ENCODE data around the gene CASK. TPM values are rescaled to one million over a fixed set of nuclear protein-coding genes. Genes with fewer than 3 reads are reported as not detected.
"Not testable (repeated sequence)": the region's sequence is repeated elsewhere in the genome, so short reads cannot be mapped to it uniquely, and the experiment has no call there.

CASK gene
- polyA plus RNA-seq, 3 donors = 53.2 to 56.8 (median 55.7) TPM

- DNase-seq (ENCODE audit: low read depth in 3 of 3, low spot score in 2 of 3) = no peak
Measured at GRCh38 chrX:41655631-41656030, 267.7 kb downstream of the CASK start.

- no peak for DNase-seq (ENCODE audit: low read depth in 3 of 3, low spot score in 2 of 3)
Measured at GRCh38 chrX:41655101-41655500, 268.3 kb downstream of the CASK start.

- DNase-seq (ENCODE audit: low read depth in 3 of 3, low spot score in 2 of 3) = no peak
Measured at GRCh38 chrX:41653125-41653524, 270.2 kb downstream of the CASK start.

- DNase-seq (ENCODE audit: low read depth in 3 of 3, low spot score in 2 of 3) = not testable (repeated sequence)
Measured at GRCh38 chrX:41646201-41646600, 277.2 kb downstream of the CASK start.

DNA sequence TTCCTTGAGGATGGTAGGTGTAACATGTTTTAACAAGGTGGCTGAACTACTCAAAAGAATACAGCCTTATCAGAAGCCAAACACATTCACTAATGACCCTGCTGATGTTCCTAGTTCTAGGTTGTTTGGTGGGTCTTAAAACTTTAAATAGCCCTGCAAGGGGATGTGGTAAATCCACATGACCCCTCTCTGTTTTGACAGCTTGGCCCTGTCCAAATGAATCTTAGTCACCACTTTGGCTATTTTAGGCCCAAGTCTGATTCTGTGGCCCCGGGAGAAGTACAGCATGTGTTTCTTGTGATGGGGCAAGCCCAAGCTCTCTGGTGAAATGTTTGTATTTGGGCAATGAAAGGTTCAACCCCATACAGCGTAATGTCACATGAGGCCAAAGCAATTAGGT is 289.1 kb downstream of the CASK start:
- no peak for DNase-seq (ENCODE audit: low read depth in 3 of 3, low spot score in 2 of 3)

DNA sequence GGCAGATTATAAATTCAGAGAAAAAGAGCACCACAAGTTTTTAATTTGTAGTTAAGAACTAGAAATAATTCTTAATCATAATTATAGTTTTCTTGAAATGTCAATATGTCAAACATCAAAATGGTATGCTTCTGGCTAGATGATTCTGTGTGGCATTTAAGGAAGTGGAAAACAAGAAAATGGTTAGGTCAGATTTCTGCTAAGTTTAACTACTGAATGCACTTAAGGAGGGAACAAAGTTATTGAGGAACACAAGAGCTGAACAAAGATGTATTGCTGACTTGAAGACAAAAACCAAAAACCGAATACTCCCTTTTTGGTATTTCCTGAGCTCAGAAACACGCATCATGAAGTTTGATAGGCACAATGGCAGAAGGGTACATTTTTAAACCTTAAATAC is 293.3 kb downstream of the CASK start:
- no peak for DNase-seq (ENCODE audit: low read depth in 3 of 3, low spot score in 2 of 3)

GRCh38 chrX:41629539-41629938 is 293.8 kb downstream of the CASK start:
- DNase-seq (ENCODE audit: low read depth in 3 of 3, low spot score in 2 of 3) = no peak

DNA sequence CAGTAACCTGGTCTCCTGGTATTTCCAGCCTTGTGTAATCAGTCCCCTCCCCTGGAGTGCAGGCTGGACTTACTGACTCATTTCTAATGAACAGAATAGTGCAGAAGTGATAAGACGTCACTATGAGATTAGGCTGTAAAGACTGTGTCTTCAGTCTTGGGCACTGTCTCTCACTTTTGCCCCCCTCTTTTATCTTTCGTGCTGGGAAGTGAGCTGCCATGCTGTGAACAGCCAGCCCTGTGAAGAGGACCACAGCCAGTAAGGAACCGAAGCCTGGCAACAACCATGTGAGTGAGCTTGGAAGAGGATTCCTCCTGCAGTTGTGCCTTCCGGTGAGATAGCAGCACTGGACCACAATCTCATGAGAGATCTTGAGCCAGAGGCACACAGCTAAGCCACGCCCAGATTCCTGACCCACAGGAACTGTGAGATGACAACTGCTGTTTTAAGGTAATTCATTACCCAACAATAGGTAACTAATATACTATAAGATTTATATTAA is 302.1 kb downstream of the CASK start:
- DNase-seq (ENCODE audit: low read depth in 3 of 3, low spot score in 2 of 3) = no peak

GRCh38 chrX:41619221-41619620 is 304.1 kb downstream of the CASK start:
- DNase-seq (ENCODE audit: low read depth in 3 of 3, low spot score in 2 of 3) = no peak

DNA sequence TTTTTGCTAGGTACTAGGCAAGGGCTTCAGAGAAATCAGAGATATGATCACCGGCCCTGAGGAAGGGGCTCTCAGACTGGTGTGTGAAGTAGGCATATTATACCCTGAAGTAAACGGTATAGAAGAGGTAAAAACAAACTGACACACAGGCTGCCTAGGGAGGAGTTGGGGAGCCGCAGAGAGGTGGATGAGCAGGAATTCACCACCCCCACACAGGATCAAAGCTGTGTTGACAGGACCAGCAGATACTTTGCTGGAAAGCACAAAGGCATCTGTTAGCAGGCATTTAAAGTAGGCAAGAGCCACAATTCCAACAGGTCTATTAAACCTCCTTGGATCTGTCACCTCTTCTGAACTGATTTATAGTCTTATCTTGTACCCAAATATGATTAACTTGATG is 306.4 kb downstream of the CASK start:
- no peak for DNase-seq (ENCODE audit: low read depth in 3 of 3, low spot score in 2 of 3)

GRCh38 chrX:41616255-41616654 is 307.1 kb downstream of the CASK start:
- no peak for DNase-seq (ENCODE audit: low read depth in 3 of 3, low spot score in 2 of 3)

DNA sequence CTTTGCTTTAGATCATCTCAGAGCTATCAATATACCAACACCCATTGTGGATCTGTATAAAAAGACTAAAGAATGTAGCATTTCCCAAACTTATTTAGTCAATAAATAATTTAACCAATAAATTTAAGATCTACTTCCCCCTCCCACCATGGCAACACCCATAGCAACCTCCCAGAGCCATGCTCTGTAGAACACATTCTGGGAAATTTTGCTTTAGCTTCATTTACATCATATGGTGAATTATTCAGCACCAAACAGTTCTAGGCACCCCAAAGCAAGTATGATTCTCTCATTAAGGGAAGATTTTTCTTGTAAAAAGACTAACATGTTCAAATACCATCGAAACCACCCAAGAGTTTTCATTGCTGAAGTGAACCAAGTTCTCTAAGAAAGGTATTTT is 315.1 kb downstream of the CASK start:
- no peak for DNase-seq (ENCODE audit: low read depth in 3 of 3, low spot score in 2 of 3)

DNA sequence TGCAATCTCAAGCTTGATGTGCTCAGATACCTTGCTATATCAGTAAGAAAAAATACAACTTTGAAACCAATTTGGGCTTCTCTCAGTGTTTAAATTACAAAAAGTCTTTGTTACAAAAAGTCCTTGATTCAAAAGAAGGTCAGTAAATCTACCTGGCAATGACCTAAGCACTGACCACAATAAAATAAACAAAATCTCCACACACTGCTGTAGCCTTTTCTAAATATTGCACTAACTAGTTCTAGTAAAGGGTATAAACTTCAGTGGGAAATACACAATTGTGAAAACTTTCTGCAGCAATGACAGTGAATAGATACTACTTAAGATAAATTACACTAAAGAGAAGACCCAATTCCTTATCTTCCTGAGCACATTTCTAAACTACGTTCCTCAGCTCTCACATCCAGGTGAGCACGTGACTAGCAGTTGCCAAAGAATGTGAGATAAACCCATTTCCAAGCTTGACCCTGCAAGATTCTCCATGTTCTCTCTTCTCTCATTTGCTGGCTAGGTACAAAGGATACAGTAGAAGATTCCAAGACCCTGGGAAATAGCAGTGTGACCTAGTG is 316.0 kb downstream of the CASK start:
- DNase-seq (ENCODE audit: low read depth in 3 of 3, low spot score in 2 of 3) = no peak

- DNase-seq (ENCODE audit: low read depth in 3 of 3, low spot score in 2 of 3) = not testable (repeated sequence)
Measured at GRCh38 chrX:41606057-41606456, 317.3 kb downstream of the CASK start.

DNA sequence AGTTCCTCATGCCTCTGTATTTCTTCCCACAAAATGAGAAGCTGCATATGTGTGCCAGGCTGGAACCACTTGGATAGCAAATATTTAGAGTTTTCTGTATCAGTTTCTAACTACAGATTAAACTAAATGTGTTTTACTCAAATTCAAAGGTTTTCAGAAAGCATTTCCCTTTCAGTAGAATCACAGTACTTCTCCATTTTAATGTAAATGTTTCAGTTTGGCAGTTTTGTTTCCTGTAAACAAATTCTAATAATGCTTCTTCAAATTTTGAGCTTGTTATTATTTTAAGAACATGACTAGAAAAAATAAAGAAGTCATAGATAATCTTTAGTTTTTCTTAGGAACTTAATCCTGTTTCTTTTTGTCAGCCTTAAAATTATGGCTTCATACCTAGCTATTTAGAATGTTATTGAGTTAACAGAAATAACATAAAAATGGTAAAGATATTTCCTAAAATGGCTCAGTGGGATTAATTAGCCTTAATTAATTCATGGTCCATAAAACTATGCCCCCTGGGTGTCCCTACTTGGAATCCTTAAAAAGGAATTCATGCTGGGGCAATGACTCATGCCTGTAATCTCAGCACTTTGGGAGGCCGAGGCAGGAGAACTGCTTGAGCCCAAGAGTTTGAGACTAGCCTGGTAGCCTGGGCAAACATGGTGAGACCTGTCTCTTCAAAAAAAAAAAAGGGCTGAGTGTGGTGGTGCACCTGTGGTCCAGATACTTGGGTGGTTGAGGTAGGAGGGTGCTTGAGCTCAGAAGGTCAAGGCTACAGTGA is 318.4 kb downstream of the CASK start:
- no peak for DNase-seq (ENCODE audit: low read depth in 3 of 3, low spot score in 2 of 3)

DNA sequence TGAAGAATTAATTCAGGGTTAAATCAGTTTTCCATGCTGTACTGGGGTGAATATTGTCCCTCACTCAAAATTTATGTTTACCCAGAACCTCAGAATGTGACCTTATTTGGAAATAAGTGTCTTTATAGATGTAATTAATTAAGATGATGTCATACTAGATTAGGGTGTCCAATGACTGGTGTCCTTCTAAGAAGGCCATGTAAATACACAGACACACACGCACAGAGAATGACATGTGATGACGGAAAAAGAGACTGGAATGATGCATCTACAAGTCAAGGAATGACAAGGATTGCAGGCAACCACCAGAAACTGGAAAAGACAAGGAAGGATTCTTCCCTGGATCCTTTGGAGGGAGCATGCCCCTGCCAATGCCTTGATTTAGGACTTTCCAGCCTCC is 319.2 kb downstream of the CASK start:
- no peak for DNase-seq (ENCODE audit: low read depth in 3 of 3, low spot score in 2 of 3)

- no peak for DNase-seq (ENCODE audit: low read depth in 3 of 3, low spot score in 2 of 3)
Measured at GRCh38 chrX:41603596-41603995, 319.8 kb downstream of the CASK start.

DNA sequence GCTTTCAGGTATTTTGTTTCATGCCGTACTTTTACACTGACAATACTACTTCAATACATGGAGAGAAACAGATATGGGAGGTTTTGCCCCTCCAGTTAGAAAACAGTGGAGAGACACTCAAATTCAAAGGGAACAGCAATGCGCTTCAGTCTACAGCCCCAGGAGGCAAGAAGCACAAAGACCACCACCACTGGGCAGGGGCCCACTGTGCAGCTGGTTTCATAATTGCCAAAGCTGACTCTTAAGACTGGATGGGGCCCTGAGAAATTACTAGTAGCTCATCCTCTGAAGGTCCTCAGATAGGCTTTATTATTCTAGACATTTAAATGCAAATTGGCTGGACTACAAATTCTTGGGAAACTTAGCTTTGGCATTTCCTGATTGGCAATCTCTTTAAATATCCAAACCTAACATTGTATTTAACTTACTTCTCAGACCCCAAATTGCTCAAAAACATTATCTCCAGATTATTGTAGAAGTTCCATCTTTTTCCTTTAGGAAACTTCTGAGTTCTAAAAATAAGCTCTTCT is 320.5 kb downstream of the CASK start:
- DNase-seq (ENCODE audit: low read depth in 3 of 3, low spot score in 2 of 3) = no peak

GRCh38 chrX:41600291-41600690 is 323.1 kb downstream of the CASK start:
- no peak for DNase-seq (ENCODE audit: low read depth in 3 of 3, low spot score in 2 of 3)

DNA sequence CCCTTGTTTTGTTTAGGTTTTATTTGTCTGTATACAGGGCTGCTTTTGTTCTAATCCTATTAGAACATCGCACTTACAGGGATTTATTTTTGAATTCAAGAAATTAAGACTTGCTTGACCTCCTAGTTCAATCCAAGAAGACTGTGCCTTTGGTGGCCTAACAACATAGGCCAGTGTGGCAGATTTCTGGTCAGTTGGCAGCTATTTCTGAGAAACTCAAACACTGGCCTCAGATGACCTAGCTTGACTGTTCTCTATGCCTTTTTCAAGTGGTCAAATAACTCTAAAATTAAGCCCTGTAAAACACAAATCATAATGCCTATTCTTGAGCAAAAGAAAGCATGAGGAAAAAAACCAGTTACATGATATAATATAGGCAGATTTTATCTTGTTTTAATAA is 323.8 kb downstream of the CASK start:
- no peak for DNase-seq (ENCODE audit: low read depth in 3 of 3, low spot score in 2 of 3)

GRCh38 chrX:41596596-41596995 is 326.8 kb downstream of the CASK start:
- no peak for DNase-seq (ENCODE audit: low read depth in 3 of 3, low spot score in 2 of 3)

- DNase-seq (ENCODE audit: low read depth in 3 of 3, low spot score in 2 of 3) = no peak
Measured at GRCh38 chrX:41594634-41595033, 328.7 kb downstream of the CASK start.

Data from right renal cortex interstitium (tissue), 3 donors.